Activated CD4-positive, alpha-beta T cell treated with anti-CD3 and anti-CD28 coated beads for 24 hours (primary cell): ENCODE measurements around the gene DCX.

Experiments used
- DNase-seq, 2 donors: peaks; one replicate each; pipeline ENCODE4 v3.0.0-alpha.2; 2020; ENCODE audit warnings: low read depth in 2 of 2

DCX gene

DNA sequence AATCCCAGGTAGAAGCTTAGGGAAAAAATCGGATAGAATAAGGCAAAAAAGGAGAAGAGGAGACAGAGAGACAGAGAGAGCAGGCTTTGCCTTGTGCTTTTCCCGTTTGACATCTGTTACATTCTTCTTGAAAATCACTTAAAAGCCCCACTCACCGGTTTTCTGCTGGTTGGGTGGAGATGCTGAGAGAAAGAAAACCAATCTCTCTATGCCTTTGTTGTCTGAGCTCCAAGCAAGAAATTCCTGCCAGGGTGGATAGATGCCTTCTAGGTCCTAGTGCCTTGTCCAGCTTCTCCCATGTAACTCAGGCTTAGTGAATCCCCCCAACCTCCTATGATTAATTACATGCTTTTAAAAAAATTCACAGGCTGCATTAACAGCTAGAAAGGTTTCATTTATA lies at the start of gene DCX:
Gene DCX, minus strand, starts transcription at position 210 of the 400 bp plus-strand sequence. CDS start 1,794 bp downstream, outside the sequence.
- no peak for DNase-seq

DNA sequence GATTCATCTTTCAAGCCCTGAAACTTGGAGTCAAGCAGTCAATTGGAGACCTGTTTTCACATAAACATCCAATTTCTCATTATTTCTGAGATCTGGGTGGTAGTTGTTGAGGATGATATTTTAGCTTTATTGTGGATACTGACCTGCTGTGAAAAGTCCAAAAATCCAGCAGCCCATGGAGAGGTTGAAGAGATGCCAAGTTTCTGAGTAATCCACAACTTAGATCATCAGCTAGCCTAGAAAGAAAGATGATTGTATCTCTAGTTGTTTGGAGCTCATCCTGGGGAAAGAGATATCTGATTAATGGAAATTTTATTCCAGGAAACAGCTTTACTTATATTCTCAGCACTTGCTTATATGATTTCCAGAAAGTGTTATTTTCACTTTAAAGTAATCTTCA lies 48.6 kb upstream of the DCX start:
- no peak for DNase-seq

DNA sequence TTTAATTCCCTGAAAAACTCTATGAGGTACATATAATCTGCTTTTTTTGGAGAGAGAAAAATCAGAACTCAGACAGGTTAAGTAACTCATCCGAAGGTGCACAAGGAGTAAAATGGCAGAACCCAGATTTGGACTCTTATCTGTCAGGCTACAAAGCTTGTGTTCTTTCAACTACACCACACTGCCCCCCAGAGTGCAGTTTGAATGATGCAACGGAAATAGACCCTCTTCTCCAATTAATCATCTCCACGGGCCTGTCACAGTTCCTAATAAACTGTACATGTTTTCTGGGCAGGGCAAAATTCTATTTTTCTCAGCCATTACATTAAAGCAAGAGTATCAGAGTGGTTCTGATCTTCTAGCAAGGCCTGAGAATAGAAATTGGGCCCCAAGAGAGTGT lies 35.3 kb upstream of the DCX start:
- DNase-seq = no peak

DNA sequence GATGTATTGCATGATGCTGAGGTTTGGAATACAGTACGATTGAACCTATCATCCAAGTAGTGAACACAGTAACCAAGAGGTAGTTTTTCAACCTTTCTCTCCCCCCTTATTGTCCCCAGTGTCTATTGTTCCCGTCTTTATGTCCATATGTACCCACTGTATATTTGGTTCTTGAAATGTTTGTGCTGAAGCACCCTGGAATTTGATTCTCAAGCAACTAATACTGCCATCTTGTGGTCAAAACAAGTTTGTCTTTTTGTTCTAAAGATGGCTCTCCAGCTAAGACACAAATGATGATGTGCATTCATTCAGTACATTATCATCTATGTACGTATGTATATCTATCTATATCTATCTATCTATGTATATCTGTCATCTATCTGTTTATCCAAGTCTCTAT lies 33.5 kb upstream of the DCX start:
- DNase-seq = no peak

DNA sequence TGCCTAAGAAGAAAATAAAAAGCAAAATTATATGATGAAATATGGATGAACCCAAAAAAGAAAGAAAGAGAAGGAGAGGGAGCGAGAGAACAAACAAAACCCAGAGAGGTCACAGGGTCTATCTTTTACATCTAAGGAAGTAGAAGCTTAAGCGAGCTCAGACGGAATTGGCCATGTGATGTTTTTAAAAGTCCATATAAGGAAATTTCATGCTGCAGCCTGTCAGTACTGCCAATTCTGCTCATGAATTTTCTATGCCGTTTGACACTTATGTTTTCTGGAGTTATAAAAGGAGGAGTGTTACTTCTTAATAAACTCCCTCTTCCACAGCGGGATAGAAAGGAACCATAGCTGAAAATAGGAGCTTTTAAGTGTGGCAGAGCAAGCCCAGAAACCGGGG lies 32.9 kb upstream of the DCX start:
- DNase-seq = no peak

DNA sequence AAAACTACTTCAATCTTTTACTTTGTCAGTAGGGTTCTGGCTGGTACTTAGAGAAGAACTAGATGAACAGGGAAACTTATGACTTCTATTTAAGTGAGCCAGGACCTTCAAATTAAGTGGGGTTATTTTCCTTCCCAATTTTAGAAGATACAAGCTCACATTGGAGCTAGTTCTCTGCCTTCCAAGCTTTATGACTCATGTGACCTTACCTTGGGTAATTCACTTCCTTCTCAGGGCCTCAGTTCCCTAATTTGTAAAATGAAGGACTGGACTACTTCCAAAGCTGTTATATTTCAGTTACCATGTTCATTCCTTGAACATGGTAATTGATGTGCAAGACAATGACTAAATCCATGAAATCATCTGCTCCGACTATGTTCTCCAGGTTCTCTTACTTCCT lies 32.0 kb upstream of the DCX start:
- DNase-seq = no peak

DNA sequence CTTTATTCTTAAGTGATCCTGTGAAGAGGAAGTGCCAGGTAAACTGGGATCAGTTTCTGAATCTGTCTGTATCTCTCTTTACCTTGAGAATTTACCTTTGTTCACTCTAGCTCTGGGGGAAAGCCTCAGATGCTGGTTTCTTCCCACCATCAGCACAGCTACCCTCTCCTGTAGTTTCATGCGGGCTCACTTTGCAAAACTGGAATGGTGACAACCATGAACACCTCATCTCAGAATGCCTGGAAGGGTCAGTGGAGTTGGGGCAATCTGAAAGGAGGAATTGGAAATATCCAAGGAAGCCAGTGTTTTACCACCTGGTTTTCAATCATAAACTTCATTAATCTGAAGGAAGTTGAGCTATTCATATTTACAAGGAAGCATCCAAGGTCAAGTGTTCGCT lies 30.8 kb upstream of the DCX start:
- no peak for DNase-seq

DNA sequence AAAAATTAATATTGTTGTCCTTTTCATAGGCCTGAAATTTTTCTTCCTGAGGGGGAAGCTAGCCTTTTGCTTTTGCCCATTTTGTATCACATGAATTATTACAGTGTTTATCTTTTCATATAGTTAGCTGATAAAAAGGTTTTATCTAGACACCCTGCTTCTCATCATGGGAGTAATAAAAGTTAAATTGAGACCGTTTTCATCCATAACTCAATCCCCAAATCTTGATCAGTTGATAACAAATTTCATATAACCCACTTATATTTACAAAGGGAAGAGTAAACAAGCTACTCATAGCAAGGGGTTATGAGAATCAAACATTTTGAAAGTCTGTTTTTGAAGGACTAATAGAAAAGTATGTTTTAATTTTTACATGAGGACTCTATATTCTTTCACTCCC lies 23.5 kb upstream of the DCX start:
- no peak for DNase-seq

DNA sequence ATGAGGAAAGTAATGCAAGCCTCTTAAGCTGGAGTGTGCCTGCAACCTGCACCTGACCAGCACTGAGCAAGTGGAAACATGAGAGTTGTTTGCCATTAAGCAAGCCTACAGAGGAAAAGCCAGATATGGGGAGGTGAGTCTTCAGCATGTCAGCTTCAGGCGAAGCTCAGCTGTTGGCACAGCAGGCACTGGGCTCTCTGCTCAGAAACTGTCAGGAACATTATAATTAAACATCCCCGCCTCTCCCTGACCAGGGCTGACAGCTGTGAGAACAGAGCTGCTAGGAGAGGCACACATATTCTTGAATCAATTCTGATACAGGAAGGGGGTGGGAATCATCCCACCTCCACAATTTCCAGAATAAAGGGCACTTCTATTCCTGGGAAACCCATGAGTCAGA lies 19.0 kb upstream of the DCX start:
- no peak for DNase-seq

DNA sequence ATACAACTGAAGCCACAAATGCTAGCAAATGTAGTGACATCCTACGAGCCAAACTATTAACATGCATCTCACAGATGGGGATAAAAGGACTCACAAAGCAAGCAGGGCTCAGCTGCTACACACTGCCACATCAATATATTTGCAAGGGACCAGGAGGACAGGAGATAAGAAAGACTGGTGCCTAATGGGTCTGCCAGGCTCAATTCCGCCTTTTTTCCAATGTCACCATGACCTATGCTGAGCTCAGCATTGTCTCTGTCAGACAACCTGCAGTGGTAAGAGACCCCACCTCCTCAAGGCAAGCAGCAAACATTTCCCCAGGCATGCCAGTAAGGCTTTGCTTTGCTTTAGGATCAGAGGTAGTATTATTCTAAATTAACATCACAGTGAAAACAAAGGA lies 435 bp downstream of the DCX start:
- DNase-seq = no peak

DNA sequence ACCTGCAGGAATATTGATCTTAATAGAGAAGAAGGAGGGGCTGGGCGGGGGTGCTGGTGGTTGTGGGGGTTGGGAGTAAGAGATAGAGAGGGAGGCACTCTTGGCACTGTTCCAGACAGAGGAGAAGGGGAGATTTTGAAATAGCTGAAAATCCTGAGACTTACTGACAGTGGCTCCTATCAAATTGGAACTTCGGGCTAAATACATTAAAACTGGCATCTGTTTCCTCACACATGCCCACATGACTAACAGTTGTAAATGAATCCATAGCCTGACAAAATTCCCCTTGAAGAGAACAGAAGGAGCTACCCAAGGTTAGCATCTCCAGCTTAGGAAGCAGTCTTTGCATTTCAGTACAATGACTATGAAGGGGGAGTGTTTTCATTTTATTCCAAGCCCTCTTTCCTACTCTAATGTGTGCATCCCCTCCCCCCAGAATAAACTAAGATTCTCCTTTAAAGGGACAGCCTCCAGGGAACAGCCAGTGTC lies 1.4 kb downstream of the DCX start:
- DNase-seq = no peak

DNA sequence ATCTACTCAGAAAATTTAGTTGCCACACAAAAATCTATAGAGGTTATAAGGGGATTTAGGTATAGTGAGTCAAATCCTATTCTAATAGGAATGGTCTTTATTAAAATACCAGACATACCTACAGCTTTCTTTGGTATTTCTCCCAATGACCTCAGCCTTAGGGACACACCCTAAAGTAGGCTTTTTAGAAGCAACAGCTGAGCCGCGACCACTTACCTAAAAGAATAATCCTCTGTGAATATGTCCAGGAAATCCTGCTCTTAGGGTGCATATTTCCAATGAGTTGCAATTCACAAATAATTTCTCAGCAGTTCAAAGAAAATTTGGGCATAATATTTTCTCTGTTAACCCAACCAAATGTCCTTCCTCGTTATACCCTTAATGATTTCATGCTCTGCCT lies 2.7 kb downstream of the DCX start:
- DNase-seq = no peak

DNA sequence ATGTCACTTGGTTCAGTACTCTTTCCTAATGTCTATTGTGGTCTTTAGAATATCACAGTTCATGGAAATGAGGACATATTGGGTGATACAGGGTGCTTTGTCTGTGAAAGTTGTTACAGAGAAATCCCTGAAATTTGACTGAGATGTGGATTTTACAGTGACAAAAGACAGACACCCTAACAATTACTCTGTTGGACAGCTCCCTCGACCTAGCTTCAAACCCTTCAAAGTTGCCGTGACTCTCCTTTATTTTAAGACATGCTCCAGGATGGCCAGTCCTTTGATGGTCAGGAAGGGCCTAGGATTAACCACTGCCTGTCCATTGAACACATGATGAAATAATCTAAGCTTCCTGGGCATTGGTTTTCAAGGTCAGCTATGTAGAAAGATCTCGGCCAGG lies 4.0 kb downstream of the DCX start:
- no peak for DNase-seq

DNA sequence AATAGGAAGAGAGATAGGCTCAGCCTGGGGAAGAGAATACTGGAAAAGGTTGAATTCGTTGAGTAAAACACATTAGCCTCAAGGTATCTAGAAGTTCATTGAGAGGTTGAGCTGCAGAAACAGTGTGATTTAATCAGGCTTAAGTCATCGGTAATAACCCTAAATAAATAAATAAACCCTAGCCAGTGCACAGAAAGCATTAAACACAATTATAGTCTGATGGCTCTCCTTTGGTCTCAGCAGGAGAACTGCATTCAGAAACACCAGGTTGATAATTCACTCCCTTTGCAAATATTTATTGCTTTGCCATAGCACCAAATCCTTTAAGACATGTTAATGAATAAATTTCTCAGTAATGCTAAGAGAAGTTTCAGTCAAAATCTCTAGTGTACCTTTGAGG lies 9.6 kb downstream of the DCX start:
- no peak for DNase-seq

DNA sequence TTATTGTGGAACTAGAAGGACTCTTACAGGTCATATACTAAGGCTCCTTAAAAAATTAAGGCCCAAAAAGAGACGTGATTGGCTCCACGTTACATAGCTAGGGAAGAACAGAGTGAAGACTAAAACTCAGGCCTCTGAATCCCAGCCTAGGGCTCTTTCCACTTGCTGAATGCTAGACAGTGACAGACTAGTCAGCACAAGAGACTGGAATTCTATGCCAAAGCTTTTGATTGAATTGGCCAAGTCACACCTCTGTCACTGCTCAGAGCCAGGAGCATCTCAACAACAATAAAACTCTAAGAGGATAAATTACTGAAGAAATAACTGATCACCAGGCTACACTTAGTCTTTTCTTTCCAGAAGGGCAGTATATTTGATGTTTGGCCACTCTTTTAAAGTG lies 16.8 kb downstream of the DCX start:
- DNase-seq = no peak

DNA sequence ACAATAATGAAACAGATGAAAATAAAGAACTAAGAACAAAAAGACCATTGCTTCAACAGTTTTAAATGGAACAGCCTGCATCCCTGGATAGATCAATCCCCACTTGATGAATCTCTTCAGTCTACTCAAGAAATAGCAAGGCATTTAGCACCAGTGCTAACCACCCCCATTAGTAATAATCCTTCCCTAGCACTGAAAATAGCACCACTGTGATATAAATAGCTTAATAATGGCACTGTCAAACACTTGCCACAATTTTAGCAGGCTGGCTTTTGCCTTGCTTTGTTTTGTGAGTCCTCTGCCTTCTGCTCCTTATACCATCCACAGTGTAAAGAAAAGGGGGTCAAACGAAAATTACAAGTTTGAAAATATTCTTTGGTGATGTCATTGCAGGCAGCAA lies 17.4 kb downstream of the DCX start:
- no peak for DNase-seq

DNA sequence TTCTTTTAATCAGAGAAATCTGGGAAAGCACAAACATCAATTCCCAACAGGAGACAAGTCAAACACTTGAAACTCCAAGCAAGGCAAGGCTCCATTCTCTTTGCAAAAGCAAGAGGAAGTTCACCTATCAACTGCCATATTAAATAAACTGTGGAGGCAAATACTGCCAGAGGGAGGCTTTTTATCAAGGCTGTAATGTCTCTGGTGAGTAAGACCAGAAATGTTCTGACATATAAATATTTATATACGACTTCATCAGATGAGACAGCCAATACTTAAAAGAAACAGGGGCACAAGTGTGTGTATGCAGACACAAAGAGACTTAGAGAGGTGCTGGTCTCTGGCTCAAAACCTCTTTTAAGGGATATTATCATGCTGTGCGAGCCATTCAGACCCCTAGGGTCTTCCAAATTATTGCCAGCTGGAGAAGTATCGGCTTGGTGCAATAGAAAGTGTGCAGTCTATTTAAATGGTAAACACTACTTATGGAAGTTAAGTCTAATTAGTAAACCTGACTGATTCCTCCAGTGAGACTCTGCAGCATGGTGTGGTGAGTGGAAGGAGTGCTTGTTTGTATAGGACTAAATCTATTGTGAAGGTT lies 24.4 kb downstream of the DCX start:
- no peak for DNase-seq

DNA sequence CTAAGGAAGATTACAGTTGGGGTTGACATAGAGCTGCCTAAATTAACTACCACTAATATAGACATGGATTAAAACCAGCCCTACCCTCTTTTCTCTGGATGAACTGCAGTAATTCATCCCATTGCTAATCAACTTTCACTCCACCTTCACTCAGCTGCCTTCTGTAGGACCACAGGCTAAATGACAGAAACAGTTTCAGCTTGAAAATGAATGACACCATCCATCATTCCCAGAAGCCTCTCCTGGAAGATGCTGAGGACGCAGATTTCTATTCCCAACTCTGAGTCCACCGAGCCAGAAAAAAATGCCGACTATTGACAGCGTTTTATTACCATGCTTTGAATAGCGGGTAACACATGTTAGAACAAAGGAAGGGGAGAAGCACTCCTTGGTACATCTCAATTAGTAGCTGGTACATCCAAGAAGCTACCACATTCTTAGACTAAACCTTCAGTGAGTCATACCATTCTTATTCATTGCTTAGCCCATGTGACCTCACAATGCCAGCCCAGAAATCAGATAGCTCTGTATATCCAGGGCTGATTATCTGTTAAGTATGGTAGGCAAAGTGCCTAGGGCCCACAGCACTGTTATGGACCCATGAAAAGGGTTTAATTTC lies 25.3 kb downstream of the DCX start:
- no peak for DNase-seq

DNA sequence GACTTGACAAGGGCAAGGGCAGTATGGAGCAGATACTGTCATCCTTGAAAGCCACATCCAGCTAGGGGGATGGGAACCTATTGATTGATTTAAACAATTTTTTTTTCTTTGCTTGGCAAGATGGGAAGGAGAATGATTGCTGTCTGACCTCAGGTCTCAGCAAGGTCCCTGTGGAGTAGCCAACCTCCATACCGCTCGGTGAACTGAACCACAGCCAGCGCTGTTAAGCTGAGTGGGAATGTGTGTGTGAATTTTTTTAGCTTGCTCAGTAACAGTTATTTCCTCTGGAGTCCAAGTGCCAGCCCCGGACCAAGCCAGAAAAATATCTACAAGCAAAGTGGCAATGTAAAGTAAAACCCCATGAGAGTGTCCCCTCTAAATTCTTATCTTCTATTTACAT lies 25.9 kb downstream of the DCX start:
- DNase-seq = no peak

DNA sequence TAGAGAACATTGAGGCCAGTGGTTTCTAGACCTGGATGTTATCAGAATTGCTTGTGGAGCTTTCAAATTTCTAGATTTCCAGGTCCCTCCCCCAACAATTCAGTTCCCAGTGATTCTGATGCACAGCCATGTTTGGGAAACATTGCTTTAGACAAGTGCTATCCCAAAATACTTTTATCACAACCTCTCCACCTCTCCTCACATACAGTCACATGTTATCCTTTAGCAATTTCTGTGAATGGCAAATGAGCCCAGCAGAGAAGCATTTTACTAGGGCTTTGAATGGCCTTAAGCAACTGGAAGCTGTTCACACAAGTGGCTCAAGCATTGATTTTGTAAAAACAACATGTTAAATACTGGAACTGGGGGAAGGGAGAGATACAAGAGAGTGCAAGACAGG lies 29.7 kb downstream of the DCX start:
- DNase-seq = no peak

DNA sequence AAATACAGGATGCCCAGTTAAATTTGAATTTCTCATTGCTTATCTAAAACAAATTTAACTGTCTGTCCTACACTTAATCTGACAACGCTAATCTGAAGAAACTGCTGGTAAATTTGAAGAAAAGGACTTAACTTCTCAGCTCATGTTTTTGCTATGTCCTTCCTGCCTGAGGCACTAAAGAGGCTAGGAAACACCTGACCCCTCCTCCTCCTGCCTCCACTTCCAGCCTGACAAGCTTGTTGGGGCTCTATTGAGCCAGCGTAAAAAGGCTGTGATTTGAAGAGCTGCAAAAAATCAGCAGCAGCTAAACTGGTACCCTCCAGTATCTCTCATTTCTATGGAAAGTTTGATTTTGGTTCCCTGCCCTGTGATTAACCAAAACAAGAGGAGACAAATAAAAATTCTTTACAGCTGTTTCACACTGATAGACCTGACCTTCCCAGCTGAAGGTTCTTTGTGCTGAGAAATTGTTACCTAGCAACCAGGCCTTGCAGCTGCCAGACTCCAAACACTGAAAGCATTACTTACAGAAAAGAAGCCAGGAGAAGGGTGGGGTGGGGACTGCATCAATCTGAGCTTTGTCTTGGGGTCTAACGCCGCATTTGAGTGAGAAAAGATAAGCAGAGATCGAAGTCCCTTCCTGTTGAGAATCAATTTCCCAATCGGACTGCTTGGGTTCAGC lies 35.0 kb downstream of the DCX start:
- DNase-seq = no peak

DNA sequence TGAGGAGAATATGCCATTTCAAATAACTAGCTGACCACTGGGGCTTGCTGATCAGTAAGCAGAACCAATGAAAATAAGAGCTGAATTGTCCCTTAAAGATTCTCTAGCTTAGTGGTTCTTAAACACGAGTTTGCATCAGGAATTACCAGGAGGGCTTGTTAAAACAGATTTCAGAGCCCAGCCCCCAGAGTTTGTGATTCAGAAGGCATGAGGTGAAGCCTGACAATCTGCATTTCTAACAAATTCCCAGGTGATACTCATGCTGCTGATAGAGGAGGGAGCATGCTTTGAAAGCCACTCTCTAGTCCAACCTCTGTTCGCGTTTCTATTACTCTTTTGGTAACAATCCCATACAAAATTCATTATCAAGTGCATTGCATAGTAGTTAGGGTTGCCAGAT lies 35.5 kb downstream of the DCX start:
- DNase-seq = no peak

DNA sequence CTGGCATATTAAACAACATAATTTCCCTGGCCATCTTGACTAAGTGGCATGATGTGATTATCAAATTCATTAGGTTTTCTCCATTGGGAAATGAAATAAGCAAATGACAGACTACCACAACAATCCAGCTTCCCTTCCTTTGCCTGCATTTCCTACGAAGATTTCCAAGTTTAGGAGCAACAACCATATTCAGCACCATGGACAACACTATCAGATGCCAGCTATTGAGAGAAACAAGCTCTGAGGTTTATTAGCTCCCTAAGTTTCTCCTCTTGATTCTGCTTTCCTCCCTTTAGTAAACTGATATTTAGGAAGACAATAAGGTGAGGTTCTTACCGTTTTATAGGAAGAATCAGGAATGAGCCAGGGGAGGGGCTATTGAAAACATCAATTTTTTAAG lies 36.2 kb downstream of the DCX start:
- no peak for DNase-seq

DNA sequence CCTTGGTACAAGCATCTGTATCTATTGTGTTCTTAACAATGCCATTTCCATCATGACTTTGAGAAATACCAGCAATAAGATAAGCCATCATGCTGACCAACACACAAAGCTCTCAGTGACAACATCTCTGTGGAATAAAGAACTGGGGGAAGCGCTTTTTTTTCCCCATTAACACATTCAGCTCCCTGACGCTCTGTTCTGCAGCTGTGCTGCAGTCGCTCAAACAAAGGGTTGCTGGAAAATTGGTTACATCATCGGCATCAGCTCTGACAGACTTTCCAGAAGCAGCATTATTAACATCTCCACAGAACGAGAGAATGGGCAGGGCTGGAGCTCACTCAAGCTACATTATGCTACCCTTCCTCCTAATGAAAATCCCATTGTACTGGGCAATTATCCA lies 39.9 kb downstream of the DCX start:
- DNase-seq = no peak
